GM12878 (cell line): Measurements from ENCODE around the gene SYNDIG1. TPM values are rescaled to one million over a fixed set of nuclear protein-coding genes. Genes with fewer than 3 reads are reported as not detected.

ENCODE experiments used
- ATAC-seq: fragments of 200-7000 bp; cut with Tn5 transposase; 3 replicates; pipeline ENCODE4 v1.9.1; 2020; ENCODE audit warnings: mild to moderate bottlenecking, moderate library complexity
- BruUV-seq: library from RNA; stranded (reverse); fragments of 400-500 nt; replicated peaks from 2 replicates; lab custom pipeline; 2021; lab: Mats Ljungman, UMichigan
- CTCF ChIA-PET: fragments of 300-600 bp; sonication (Branson Sonifier 250); formaldehyde crosslinking; extraction: SDS; loops from one replicate; lab custom pipeline; 2021; ENCODE audit warnings: inconsistent platforms; lab: Yijun Ruan, JAX
- POLR2A ChIA-PET: fragments of 350-600 bp; formaldehyde crosslinking; extraction: SDS; loops from one replicate; lab custom pipeline; 2021; ENCODE audit warnings: inconsistent platforms; lab: Charles Lee
- RAD21 ChIA-PET: fragments of 300-600 bp; sonication (Branson Sonifier 250); formaldehyde crosslinking; loops from one replicate; lab custom pipeline; 2023; ENCODE audit warnings: antibody characterized with exemption; ENCODE audit not compliant: unreplicated experiment; lab: Charles Lee
- SMC1A ChIA-PET: fragments of 300-600 bp; sonication (Branson Sonifier 250); formaldehyde crosslinking; loops from one replicate; lab custom pipeline; 2023; ENCODE audit not compliant: unreplicated experiment, uncharacterized antibody; lab: Charles Lee
- DNase-seq: peaks from one replicate; pipeline ENCODE4 v3.0.0-alpha.2; 2011; ENCODE audit warnings: low read depth, low spot score
- FAIRE-seq: peaks from 3 replicates; lab custom pipeline; 2011; peaks lifted over from hg19 to GRCh38; lab: Jason Lieb, UNC
- H2AFZ ChIP-seq: 2 replicates; pipeline ENCODE4 v1.6.0; 2011; ENCODE audit warnings: low read depth, low read length, control low read depth; ENCODE audit not compliant: control insufficient read depth
- H3K27ac ChIP-seq: 2 replicates; pipeline ENCODE4 v1.5.1; 2011; ENCODE audit warnings: control low read depth; ENCODE audit not compliant: control insufficient read depth, insufficient read depth
- H3K27me3 ChIP-seq, 2 experiments: replicated peaks in 1 of 2; 2 replicates each; pipeline versions ENCODE4 v1.6.0 to v1.6.1; 2011; ENCODE audit warnings: low read length in 1 of 2; ENCODE audit not compliant: control insufficient read depth in 2 of 2, insufficient read depth in 2 of 2
- H3K36me3 ChIP-seq, 2 experiments: 2 replicates each; pipeline ENCODE4 v1.5.1; 2011; ENCODE audit warnings: low read length in 1 of 2; ENCODE audit not compliant: control insufficient read depth in 2 of 2, insufficient read depth in 2 of 2
- H3K4me1 ChIP-seq: 2 replicates; pipeline ENCODE4 v1.6.1; 2011; ENCODE audit warnings: mild to moderate bottlenecking, low read length, moderate library complexity, mixed read lengths; ENCODE audit not compliant: control insufficient read depth, insufficient read depth
- H3K4me2 ChIP-seq: 2 replicates; pipeline ENCODE4 v1.6.0; 2011; ENCODE audit warnings: control low read depth; ENCODE audit not compliant: control insufficient read depth, insufficient read depth
- H3K4me3 ChIP-seq: fragments of 200-600 bp; sonication (generic); 2 replicates; pipeline ENCODE4 v1.5.1; 2016
- H3K79me2 ChIP-seq: 2 replicates; pipeline ENCODE4 v1.6.0; 2011; ENCODE audit warnings: low read length; ENCODE audit not compliant: control insufficient read depth, insufficient read depth
- H3K9ac ChIP-seq: 2 replicates; pipeline ENCODE4 v1.8.0; 2011; ENCODE audit warnings: low read length, control low read depth, mixed read lengths; ENCODE audit not compliant: control insufficient read depth, insufficient read depth
- H3K9me3 ChIP-seq: replicated peaks from 3 replicates; pipeline ENCODE4 v1.5.1; 2011; ENCODE audit warnings: mild to moderate bottlenecking, low read length; ENCODE audit not compliant: control insufficient read depth, insufficient read depth
- H4K20me1 ChIP-seq: 2 replicates; pipeline ENCODE4 v1.6.0; 2011; ENCODE audit not compliant: control insufficient read depth, insufficient read depth
- CBX5 ChIP-seq: sonication (generic); IDR thresholded peaks from 2 replicates; pipeline ENCODE4 v1.6.1; 2016; ENCODE audit warnings: low read depth, moderate library complexity, mild to moderate bottlenecking, inconsistent platforms
- NFIC ChIP-seq: IDR thresholded peaks from 2 replicates; pipeline ENCODE4 v1.6.1; 2012; ENCODE audit warnings: low read depth, mild to moderate bottlenecking, inconsistent platforms, low read length, moderate library complexity
- NFXL1 ChIP-seq: fragments of 450-650 bp; IDR thresholded peaks from 2 replicates; pipeline ENCODE4 v1.6.1; 2017; ENCODE audit warnings: antibody characterized with exemption, mild to moderate bottlenecking, borderline replicate concordance
- RCOR1 ChIP-seq: conservative IDR thresholded peaks from 2 replicates; pipeline ENCODE4 v1.6.1; 2012; ENCODE audit warnings: low read depth, low read length, improper control_type of control experiment
- SIN3A ChIP-seq: IDR thresholded peaks from 2 replicates; pipeline ENCODE4 v1.6.1; 2012; ENCODE audit warnings: low read depth, low read length, improper control_type of control experiment
- ZNF217 ChIP-seq: fragments of 450-650 bp; IDR thresholded peaks from 2 replicates; pipeline ENCODE4 v1.6.1; 2017; ENCODE audit warnings: antibody characterized with exemption, mild to moderate bottlenecking
- WGBS: methylation state at CpG from one replicate; pipeline ENCODE4 v1.1.6; 2016; ENCODE audit warnings: low lambda C conversion rate; ENCODE audit not compliant: insufficient replicate concordance, insufficient coverage; ENCODE audit errors: missing lambda C conversion rate; 5-methylcytosine and 5-hydroxymethylcytosine counted together
- in situ Hi-C: fragments of 300-500 bp; cut with MboI; formaldehyde crosslinking; loops from 9 replicates; pipeline ENCODE4 v1.14.3; 2018; ENCODE audit warnings: mixed read lengths
- intact Hi-C: fragments of 100-400 bp; cut with micrococcal nuclease; formaldehyde crosslinking; loops from one replicate; pipeline ENCODE4 v1.14.2; 2022; ENCODE audit not compliant: unreplicated experiment
- polyA plus RNA-seq, 11 experiments: library from polyadenylated mRNA; depleted of rRNA in 4 of 11; unstranded in 6 of 11; stranded (reverse) in 5 of 11; fragments of >200 nt; fragmentation: Nextera tagmentation in 4 of 11; fragmentation: Illumina TruSeq in 1 of 11; extraction: Ambion mirVana in 4 of 11; extraction: Trizol in 1 of 11; gene quantifications; 1 replicate in 1 of 11; 2 replicates in 10 of 11; pipeline versions ENCODE4 v1.2.1 to v1.2.3, GENCODE V29; 2011 to 2016; ENCODE audit warnings: inconsistent platforms in 2 of 11, missing spikeins in 2 of 11, low read depth in 1 of 11
- total RNA-seq, 4 experiments: library from RNA; depleted of rRNA in 3 of 4; stranded (reverse); fragments of >200 nt in 3 of 4; fragmentation: Illumina TruSeq in 1 of 4; extraction: Trizol in 1 of 4; gene quantifications; 2 replicates each; pipeline versions ENCODE4 v1.2.1 to v1.2.3, GENCODE V29; 2013 to 2021
- TF ChIP-seq, protein P1 (sequence below): fragments of 450-650 bp; formaldehyde crosslinking; IDR thresholded peaks from 2 replicates; pipeline ENCODE4 v1.4.0; 2022; ENCODE audit warnings: mild to moderate bottlenecking, moderate library complexity

SYNDIG1 gene
- total and polyA plus RNA-seq, 10 of the 15 experiments (the other 5 are each of a cell fraction or from before 2014, with no cell fraction given): not detected

DNA sequence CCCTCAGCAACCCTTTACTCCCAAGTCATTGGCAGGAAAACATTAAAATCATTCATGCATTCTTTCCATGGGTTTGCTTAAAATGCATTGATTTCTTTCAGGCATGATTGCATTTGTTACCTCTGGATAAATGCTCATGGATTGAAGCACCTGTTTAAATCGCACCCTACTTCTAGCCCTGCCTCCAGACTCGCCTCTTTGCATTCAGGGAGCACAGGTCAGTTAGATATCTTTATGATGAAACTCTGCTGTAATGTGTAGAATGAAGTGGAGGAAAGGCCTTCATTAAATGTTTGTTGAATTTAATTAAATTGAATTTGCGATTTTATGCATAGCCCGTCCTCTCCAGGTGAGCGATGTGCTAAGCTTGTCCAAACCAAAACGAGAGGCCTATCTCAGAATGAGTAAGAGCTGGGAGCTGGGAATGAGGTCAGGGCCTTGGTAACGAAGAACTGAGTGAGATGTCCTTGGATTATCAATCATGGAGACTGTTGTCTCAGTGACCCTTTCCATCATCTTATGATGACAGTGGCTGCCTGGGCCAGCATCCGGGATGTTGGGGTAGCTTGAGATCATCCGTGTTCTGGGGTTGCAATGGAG is 210.1 kb downstream of the SYNDIG1 start (continued):
- TF ChIP-seq, protein P1, sequence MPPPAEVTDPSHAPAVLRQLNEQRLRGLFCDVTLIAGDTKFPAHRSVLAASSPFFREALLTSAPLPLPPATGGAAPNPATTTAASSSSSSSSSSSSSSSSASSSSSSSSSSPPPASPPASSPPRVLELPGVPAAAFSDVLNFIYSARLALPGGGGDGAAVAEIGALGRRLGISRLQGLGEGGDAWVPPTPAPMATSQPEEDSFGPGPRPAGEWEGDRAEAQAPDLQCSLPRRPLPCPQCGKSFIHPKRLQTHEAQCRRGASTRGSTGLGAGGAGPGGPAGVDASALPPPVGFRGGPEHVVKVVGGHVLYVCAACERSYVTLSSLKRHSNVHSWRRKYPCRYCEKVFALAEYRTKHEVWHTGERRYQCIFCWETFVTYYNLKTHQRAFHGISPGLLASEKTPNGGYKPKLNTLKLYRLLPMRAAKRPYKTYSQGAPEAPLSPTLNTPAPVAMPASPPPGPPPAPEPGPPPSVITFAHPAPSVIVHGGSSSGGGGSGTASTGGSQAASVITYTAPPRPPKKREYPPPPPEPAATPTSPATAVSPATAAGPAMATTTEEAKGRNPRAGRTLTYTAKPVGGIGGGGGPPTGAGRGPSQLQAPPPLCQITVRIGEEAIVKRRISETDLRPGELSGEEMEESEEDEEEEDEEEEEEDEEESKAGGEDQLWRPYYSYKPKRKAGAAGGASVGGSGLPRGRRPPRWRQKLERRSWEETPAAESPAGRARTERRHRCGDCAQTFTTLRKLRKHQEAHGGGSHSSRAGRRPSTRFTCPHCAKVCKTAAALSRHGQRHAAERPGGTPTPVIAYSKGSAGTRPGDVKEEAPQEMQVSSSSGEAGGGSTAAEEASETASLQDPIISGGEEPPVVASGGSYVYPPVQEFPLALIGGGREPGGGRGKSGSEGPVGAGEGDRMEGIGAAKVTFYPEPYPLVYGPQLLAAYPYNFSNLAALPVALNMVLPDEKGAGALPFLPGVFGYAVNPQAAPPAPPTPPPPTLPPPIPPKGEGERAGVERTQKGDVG (CRISPR knock-in tag): no peak
- TF ChIP-seq CBX5: no peak
- no peak for TF ChIP-seq RCOR1
- TF ChIP-seq ZNF217: no peak
- TF ChIP-seq, all 136 proteins: peak for 0

DNA sequence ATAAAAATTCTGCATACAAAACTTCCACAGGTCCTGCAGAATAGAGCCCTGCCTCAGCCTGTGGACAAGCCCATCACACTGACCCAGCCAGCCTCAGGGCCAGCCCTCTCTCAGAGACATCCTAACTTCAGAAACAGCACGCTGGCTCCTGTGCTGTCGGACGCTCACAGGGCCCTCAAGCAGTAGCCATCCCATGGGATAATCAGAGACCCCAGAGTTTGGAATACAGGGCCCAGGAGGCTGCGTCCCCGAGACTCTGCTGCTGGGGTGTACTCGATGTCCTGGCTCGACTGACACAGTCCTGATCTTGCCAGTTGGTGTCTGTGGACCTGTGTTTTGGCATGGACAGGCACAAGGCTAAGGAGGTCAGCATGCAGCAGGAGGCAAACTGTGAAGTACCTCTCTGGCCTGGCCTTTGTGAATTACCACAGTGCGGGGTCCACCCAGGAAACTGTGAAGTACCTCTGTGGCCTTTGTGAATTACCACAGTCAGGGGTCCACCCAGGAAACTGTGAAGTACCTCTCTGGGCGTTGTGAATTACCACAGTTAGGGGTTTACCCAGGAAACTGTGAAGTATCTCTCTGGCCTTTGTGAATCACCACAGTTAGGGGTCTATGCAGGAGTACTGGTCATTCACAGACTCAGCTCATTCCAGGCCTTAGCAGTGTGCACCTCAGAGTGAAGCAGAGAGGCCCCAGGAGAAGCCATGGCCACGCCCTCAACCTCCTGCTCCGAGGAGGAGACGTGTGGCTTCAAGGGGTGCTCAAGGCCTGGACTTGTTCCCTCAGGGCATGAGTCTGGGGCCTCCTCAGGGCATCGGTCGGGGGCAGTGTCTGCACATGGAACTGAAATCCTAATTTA is 212.4 kb downstream of the SYNDIG1 start:
- Histone ChIP-seq H3K9me3 (no peaks in the 10 kb centered on the region), H3K4me1 (no peaks in the 10 kb centered on the region), H3K27ac (no peak overlapping the region), H3K4me3 (no peak overlapping the region), H2AFZ (no peak overlapping the region), H3K4me2 (no peak overlapping the region), H3K79me2 (no peaks in the 10 kb centered on the region), H3K27me3 (no peaks in the 10 kb centered on the region), H3K36me3 (no peaks in the 10 kb centered on the region), H4K20me1 (no peaks in the 10 kb centered on the region), H3K9ac (no peak overlapping the region)
- TF ChIP-seq NFXL1: no peak
- TF ChIP-seq NFIC: no peak
- no peak for TF ChIP-seq SIN3A
- CTCF ChIA-PET: no interaction called here
- POLR2A ChIA-PET: no interaction called here
- intact Hi-C loops (no loop called here), in situ Hi-C loops (no loop called here)
- no peak for DNase-seq
- ATAC-seq: no peak
- FAIRE-seq: no peak
- BruUV-seq: no TSS peak
- WGBS: 27% methylated on average over 14 of the region's 14 CpGs
- RAD21 ChIA-PET: no interaction called here
- SMC1A ChIA-PET: no interaction called here
